ENCODE data around the gene HLA-DRB1.
"Not testable (repeated sequence)": the region's sequence is repeated elsewhere in the genome, so short reads cannot be mapped to it uniquely, and the experiment has no call there.

HLA-DRB1 gene

DNA sequence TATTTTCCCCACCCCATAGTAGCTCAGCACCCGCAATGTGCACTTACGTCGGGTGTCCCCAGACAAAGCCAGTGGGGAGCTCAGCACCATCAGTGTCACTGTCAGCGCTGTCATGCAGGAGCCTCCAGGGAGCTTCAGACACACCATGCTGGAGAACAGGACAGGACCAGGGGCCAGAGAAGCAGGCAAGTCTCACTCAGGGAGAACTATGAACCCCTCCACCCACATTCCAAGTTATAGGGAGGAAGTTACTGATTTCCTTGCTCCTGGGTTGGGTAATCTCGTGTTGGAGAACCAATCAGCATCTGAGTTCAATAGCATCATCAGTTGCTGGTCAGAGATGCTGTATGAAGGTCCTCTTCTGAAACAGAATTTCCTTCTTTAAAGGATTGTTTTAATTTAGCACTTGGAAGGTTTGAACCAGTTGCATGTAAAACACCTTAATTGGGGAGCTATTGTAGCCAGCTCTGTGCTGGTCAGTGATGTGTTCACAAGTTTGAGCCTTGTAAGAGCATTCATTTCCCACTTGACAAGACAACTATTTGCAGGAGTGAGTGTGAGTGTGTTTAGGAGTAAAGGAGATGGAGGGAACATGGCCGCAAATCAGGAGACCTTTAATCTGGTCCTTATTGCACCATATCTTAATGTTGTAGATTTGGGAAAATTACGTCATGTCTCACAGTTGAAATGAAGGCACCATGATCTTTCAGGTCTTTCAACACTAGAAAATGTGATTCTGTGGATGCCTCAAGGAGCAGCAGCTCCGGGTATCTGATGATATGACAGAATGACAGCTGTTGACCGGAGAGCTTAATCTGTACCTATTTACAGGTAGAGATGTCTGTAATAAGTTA is at the start of gene HLA-DRB1:
HLA-DRB1 (minus strand) TSS at position 253 of the 854 bp plus-strand sequence; CDS start at position 147, 106 bp downstream.
- DNase-seq (ENCODE audit: low read depth) = no peak

DNA sequence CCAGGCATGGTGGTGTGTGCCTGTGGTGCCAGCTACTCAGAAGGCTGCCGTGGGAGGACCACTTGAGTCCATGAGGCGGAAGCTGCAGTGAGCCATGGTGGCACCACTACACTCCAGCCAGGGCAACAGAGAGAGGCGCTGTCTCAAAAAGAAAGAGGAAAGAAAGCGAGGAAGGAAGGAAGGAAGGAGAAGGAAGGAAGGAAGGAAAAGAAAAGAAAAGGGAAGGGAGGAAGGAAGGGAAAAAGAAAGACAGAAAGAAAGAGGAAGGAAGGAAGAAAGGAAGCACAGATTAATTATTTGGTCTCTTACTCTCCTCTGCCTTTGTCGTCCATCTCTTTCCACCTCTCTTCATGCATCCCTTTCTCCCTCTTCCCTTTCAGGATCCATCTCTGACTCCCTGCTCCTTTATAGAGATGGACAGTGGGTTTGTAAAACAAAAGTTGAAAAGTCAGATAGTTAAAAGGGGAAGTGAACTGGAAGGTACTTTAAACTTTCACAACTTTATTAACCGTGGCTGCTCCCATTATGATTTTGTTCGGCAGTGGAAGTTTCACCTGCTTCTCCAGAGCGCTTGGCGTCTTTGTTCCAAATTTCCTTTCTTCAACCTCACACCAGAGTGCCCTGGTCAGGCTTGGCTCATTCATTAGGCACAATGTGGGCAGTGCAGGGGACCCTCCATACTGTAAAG is 49.0 kb upstream of the HLA-DRB1 start:
- DNase-seq (ENCODE audit: low read depth) = no peak

DNA sequence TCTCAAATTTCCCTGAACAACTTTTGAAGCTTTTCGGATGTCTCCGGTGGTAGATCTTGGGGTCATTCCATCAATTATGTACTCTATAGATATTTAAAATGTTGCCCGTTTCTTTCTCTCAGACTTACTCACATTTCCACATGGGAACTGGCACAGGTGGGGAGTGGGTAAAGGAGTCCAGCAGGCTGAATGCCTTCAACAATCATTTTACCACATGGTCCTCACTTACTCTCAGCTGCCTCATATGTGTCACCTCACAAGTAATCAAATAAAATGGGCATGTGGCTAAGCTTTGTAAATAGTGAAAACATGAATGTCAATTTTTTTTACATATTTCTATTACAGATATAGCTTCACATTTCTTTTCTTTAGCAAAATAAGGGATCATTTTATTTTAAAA is 48.2 kb upstream of the HLA-DRB1 start:
- no peak for DNase-seq (ENCODE audit: low read depth)

DNA sequence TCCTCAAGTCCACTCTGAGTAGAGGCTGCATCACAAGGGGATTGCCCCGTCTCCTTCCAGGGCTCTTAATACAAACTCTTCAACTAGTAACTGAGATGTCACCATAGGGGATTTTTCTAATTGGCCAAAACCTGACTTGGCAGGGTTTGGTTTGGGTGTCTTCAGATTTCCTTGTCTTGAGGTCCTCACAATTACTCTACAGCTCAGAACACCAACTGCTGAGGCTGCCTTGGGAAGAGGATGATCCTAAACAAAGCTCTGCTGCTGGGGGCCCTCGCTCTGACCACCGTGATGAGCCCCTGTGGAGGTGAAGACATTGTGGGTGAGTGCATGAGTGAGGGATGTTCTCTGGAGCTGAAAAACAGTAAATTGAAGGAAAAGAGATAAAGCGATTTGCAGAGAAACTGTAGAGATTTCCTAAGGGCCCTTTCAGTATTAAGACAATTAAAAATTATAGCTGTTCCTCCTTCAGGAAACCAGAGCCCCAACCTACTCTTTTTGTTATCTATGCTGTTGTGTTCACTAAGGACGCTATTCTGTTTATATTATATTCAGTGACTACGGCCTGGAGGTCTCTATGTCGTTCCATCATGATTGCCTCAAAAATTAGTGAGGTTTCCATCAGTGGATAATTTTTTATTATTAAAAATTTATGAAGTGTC is 47.7 kb upstream of the HLA-DRB1 start, which contains the start of gene HLA-DQA1:
HLA-DQA1 (plus strand) TSS at position 188 of the 662 bp plus-strand sequence; CDS start at position 241, 53 bp downstream.
- DNase-seq (ENCODE audit: low read depth) = no peak

DNA sequence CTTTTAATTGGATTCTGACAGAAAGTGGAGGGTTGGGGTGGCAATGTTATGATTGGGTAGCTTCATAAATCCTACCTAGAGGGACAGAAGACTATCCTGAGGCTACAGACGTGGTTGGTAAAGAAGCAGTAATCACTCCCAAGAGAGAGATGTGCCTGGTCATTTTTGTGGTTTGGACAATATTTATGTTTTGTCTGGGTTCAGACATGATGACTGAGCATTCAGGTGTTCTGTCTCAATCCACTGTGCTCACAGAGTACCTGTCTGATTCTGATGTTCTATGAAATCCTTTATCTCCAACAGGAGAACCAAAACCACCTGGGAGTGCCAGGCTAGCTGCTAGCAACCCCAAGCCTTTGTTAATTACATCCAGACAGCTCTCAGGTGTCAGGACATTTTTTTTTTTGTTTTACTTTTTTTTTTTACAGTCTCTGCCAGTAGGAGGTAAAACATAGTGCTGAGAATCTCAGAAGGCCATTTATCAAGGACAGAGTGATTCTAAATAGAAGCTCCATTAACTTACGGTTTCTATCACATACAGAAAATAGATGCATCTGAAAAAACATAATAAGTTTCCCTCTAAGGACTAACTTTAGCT is 46.0 kb upstream of the HLA-DRB1 start:
- no peak for DNase-seq (ENCODE audit: low read depth)

DNA sequence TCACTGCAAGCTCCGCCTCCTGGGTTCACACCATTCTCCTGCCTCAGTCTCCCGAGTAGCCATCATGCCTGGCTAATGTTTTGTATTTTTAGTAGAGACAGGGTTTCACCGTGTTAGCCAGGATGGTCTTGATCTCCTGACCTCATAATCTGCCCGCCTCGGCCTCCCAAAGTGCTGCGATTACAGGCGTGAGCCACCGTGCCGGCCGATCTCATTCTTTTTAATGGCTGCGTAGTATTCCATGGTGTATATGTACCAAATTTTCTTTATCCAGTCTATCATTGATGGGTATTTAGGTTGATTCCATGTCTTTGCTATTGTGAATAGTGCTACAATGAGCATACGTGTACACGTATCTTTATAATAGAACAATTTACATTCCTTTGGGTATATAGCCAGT is 40.1 kb upstream of the HLA-DRB1 start:
- not testable (repeated sequence) for DNase-seq (ENCODE audit: low read depth)

DNA sequence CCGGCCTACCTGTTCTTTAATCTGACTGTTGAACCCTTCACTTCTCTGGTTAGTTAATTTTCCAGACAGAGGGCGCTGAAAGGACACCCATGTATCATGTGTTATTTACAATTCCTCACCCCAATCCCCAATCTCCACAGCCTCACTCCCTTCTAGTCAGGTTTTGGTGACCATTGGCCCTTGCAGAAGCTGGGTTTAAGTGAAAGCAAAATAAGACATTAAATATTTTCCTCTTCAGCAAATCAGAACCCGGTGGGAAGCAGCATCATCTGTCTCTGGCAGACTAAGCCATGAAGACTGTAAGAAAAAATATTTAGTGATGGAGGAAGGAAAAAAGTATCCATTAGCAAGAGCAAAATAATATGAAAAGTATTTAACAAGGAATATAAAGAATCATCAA is 38.2 kb upstream of the HLA-DRB1 start:
- no peak for DNase-seq (ENCODE audit: low read depth)

DNA sequence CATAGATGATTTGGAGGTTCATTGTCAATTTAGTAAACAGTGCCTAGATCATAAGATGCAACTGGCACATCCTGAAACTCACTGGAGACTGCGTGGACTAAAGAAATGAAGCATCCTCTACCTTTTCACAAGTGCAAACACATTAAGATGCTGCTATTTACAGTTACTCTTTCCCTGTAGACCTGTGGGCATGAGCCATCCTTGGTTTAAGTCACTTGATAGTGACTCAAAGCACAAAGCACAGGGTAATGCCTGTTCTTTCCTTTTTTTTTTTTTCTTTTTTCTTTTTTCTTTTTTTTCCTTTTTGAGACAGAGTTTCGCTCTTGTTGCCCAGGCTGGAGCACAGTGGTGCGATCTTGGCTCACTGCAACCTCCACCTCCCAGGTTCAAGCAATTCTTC is 37.6 kb upstream of the HLA-DRB1 start:
- no peak for DNase-seq (ENCODE audit: low read depth)

DNA sequence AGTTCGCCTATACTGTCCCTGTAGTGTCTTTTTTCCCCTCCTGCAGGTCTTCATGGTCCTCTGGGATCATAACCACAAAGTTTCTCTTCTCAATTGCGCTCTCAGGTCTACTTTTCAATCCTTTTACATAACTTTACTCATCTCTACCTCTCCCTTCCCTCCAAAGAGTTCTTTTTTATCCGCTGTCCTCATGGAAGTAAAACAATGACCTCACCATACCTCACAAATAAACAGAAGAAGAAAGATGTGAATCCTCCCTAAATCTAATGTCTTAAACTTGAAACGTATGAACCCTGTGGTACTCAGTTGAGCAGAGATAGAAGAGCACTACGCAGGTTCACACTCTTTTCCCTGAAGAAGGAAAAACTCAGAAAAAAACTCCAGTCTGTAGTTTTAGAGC is 35.5 kb upstream of the HLA-DRB1 start:
- DNase-seq (ENCODE audit: low read depth) = no peak

DNA sequence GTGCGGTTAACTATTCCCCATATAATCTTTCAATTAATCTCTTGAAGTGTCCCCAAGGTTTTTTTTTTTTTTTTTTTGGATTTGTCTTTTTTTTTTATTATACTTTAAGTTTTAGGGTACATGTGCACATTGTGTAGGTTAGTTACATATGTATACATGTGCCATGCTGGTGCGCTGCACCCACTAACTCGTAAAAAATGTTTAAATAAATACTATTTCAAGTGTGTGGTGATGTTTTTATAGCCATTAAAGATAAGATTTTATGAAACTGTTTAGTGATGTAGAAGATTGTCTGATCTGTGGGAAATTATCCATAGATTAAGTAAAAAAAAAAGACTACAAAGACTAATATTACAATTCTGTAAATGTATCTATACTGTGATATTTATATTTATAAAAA is 34.9 kb upstream of the HLA-DRB1 start:
- DNase-seq (ENCODE audit: low read depth) = no peak

DNA sequence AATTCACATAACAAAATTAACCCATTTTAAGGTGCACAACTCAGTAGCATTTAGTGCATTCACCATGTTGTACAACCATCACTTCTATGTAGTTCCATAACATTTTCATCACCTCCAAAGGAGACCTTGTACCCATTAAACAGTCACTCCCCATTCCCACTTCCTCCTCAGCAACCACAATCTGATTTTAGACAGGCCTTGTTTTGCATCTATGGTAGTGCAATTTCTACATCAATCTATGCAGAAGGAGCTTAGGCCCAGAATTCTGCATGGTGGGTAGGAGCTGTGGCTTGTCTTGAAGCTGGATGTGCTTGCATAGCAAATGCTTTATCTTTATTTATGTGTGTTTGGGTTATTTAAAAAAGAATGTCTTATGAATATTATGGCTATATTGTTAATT is 34.0 kb upstream of the HLA-DRB1 start:
- no peak for DNase-seq (ENCODE audit: low read depth)

DNA sequence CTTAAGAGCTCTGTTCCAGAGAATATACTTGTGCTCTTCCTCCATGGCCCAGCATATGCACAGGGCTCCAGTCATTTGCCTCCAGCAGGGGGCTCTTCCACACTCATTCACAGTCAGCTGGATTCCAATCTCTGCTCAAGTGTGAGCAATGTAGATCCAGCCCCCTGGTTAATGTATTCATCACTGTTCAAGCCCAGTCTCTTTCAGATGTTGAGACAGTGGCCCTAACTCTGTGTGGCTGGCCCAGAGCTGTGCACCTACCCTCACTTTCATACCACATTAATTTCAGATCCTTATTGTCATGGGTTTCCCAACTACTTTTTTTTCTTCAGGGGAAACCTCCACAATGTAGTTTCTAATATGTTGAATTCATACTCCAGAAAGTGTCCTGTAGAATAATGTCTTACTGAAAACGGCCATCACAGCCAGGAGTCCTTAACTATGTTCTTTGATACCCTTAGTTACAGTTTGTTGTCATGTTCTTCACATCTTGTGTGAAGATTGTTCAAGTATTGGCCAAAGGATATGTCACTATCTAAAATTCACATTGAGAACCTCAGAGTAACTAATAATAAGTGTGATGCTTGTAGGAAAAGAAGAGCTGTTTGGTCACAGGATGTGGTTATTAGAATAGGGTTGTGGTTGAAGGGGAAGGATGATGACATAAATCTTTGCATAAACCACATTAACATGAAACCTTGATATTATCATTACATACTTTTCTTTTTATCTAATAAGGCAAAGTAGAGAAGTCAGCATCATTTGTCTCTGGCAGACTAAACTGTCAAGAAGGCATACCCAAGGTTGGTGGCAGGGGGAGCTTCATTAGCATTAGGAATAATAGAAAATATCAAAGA is 33.1 kb upstream of the HLA-DRB1 start:
- DNase-seq (ENCODE audit: low read depth) = peak; percentile 23

DNA sequence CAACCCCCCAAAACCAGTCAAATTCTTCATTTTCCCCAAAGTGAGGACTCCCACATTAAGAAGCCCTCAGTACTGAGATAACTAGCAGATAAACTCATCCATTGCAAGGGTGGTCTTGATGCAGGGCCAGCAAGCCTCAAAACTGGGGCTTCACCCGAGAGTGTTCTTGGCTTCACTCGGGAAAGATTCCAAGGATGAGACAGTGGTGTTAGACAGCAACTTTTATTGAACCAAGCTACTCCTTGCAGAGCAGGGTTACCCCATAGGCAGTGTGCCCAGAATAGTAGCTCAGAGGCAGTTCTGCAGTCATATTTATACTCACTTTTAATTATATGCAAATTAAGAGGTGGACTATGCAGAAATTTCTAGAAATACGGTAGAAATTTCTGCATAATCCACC is 31.7 kb upstream of the HLA-DRB1 start:
- no peak for DNase-seq (ENCODE audit: low read depth)

DNA sequence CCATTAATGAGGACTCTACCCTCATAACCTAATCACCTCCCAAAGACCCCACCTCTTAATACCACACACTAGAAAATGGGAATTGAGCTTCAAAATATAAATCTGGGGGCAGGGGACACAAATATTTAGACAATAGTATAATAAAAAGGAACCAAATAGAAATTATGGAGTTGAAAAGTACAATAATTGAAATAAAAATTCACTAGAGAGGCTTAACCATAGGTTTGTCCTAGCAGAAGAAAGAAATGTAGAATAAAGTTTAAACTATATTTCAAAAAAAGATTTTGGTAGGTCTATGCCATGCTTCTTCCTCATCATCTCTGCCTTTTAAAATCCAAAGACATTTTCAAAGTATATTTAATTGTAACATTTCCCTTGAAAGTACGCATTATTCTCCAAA is 28.1 kb upstream of the HLA-DRB1 start:
- DNase-seq (ENCODE audit: low read depth) = no peak

DNA sequence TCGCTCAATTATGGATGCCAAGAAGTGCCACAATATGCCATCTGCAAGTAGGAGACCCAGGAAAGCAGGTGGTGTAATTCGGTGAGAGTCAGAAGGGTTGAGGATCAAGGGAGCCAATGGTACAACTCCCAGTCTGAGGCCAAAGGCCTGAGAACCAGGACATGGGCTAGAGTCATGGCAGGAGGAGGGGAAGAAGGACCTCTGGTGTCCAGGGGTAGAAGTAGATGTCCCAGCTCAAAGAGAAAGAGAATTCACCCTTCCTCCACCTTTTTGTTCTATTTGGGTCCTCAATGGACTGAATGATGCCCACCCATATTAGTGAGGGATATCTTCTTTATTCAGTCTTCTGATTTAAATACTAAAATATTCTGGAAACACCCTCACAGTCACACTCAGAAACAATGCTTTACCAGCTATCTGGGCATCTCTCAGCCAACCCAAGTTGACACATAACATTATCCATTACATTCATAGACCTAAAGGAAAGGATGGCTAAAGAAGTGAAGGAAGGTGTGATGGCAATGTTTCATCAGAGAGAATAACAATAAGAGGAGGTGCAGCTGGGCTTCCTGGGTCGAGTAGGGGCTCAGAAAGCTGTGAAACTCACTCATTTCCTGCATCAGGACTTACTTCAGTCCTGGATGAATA is 26.4 kb upstream of the HLA-DRB1 start:
- no peak for DNase-seq (ENCODE audit: low read depth)

DNA sequence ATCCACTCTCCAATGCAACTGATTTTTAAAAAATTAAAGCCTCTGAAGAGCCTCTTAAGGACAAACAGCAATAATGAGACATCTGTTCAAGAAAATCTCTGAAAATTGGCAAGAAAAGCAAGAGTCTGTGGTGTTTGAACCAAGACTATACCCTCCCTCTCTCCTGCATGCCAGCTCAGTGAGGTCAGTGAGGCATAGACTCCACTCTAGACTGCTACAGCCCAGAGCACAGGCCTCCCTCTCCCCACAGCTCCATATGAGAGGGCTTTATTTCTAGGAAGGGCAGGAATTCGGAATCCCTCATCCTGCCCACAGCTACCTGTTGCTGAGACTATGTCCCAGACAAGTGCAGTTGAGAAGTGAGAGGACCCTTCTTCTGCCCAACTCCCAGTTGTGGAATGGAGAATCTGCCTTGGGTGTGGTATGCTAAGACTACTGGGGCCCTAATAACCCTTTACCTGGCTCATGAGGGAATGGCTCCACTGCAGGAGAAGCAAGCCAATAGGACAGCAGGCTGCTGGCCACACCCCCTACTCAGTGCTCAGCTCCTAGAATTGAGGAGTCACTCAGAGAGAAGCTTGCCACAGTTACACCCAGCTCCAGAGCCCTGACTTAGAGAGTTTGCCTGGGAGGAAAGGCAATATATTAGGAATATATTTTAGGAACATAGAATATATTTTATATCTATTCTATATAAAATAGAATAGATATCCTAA is 24.9 kb upstream of the HLA-DRB1 start:
- no peak for DNase-seq (ENCODE audit: low read depth)

DNA sequence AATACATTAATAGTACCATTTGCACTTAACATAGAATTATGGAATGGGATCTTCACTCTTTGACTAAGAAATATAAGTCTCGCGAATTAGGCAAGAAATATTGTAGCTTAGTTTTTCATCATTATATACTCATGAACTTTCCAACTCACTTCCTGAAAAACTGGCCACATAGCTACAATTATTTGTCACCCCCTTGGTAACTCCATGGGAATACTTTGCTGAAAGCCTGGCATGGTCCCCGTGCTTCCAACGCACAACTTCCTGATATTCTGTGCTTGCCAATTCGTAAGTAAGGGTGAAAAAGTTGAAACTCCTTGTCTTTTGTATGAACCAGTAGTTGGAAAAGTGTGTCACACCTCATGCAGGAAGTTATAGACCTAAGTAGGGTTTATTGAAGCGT is 23.8 kb upstream of the HLA-DRB1 start:
- DNase-seq (ENCODE audit: low read depth) = no peak

DNA sequence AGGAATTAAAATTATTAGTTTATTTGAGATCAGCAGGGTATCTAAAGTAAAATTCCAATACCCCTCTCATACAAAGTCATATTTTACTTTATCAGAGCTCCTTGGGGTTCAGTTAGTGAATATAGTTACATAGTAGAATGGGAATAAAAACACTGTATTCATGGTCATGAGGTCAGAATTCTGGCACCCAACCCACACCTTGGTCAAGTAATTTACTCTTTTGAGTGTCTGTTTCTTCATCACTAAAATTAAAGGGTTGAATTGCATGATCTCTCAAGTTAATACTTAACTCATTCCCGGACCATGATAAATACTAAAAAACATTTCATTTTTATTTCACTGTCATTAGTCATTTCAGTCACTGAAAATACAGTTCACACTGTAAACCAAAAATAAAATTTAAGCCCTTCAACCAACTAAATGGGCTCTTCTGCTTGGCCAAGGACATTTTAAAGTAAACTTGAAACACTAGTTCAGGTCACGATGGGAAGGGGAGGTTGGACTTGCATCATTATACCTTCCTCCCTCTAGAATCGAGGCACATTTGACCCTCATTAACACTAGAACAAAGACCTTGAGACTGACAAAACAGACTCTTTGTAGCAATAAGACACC is 21.1 kb upstream of the HLA-DRB1 start:
- DNase-seq (ENCODE audit: low read depth) = no peak

DNA sequence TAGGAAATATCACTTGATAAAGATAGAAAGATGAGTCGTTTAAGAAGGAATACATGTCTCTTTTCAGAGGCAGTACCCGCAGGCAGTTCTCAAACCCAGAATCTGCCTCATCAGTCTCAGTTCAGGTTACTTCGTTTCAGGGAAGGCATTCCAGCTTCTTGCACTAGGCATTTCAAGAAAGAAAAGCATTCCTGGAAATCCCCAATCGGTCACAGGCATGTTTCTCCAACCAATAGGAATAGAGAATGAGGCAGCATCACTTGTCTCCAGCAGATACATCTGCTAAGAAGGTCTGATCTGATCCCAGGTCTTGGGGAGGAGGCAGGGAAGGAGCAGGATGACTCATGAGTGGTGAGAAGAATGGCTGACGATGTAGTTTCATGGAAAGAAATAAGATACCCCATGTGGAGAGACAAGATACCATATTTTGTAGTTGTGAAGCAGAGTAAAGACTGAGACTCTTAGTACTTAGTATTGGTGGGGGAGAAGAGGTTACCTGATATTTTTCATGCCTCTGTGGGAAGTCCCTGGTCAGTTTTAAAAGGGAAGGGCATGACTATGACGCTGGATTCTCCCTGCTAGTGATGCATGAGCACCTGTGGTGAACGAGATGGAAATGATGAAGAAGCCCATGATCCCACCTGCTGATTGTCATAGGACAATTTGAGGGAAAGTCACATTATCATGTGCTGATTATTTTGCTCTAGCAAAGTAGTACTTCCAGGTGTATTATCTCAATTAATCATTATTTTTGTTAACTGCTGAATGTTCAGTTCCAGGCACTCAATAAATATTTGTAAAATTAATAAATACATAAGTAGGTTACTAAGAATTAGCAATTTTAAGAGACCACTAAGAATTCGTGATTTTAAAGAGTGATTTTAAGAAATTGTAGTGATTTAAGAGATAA is 20.3 kb upstream of the HLA-DRB1 start:
- DNase-seq (ENCODE audit: low read depth) = no peak
